Esophagus mucosa (tissue), 1 donor: ENCODE measurements around the gene GIPR. TPM values are rescaled to one million over a fixed set of nuclear protein-coding genes. Genes with fewer than 3 reads are reported as not detected.
A peak's percentile ranks its signal among the peaks of the same experiment; 100 is the strongest.
"Not testable (repeated sequence)": the region's sequence is repeated elsewhere in the genome, so short reads cannot be mapped to it uniquely, and the experiment has no call there.

Experiments
- ATAC-seq: fragments of 200-7000 bp; cut with Tn5 transposase; one replicate; pipeline ENCODE4 v1.9.1; 2020
- total RNA-seq: library from RNA; stranded (reverse); gene quantifications from one replicate; pipeline ENCODE4 v1.2.4, GENCODE V29; 2023
- donor health status: DM: yes; HTN: yes; CAD: no.

The GIPR gene
- 0.16 TPM for total RNA-seq

- ATAC-seq = peak; percentile 89
These were observed at the start of gene GIPR for GRCh38 chr19:45667620-45668341. GIPR (plus strand) TSS chr19:45668221; CDS start chr19:45669521, 1,300 bp downstream.

- no peak for ATAC-seq
These were observed 46.6 kb upstream of the GIPR start for GRCh38 chr19:45621389-45621788.

- ATAC-seq = no peak
These were observed 46.0 kb upstream of the GIPR start for GRCh38 chr19:45621976-45622503.

GRCh38 chr19:45623984-45624383 is 44.0 kb upstream of the GIPR start:
- ATAC-seq = no peak

GRCh38 chr19:45628219-45628618 is 39.8 kb upstream of the GIPR start:
- not testable (repeated sequence) for ATAC-seq

- ATAC-seq = no peak
These were observed 38.3 kb upstream of the GIPR start for GRCh38 chr19:45629704-45630103.

GRCh38 chr19:45630463-45630862 is 37.6 kb upstream of the GIPR start:
- ATAC-seq = peak; percentile 72

- peak; percentile 95 for ATAC-seq
These were observed 35.4 kb upstream of the GIPR start for GRCh38 chr19:45632468-45633196.

GRCh38 chr19:45636275-45636674 is 31.7 kb upstream of the GIPR start:
- no peak for ATAC-seq

- no peak for ATAC-seq
These were observed 31.1 kb upstream of the GIPR start for GRCh38 chr19:45636902-45637301.

GRCh38 chr19:45637890-45638667 is 29.9 kb upstream of the GIPR start:
- peak; percentile 19 for ATAC-seq

GRCh38 chr19:45638930-45639729 is 28.9 kb upstream of the GIPR start, which contains the start of gene EML2:
EML2 (minus strand) TSS chr19:45639397; CDS start chr19:45639376, 21 bp downstream.
- ATAC-seq = peak; percentile 37

- peak; percentile 0 for ATAC-seq
These were observed 27.2 kb upstream of the GIPR start for GRCh38 chr19:45640849-45641273.

GRCh38 chr19:45641274-45642105 is 26.5 kb upstream of the GIPR start:
- ATAC-seq = peak; percentile 75

GRCh38 chr19:45643024-45643926 is 24.7 kb upstream of the GIPR start:
- peak; percentile 31 for ATAC-seq

- no peak for ATAC-seq
These were observed 23.9 kb upstream of the GIPR start for GRCh38 chr19:45643927-45644771.

GRCh38 chr19:45645068-45645630 is 22.9 kb upstream of the GIPR start:
- ATAC-seq = no peak

- no peak for ATAC-seq
These were observed 22.2 kb upstream of the GIPR start for GRCh38 chr19:45645631-45646344.
